ENCODE data around the gene SARDH. TPM values are rescaled to one million over a fixed set of nuclear protein-coding genes. Genes with fewer than 3 reads are reported as not detected.

Gene SARDH
- total and polyA plus RNA-seq, 2 of the 8 experiments (the other 6 are each of a cell fraction or from before 2014, with no cell fraction given): 6.4 to 7.4 TPM

DNA sequence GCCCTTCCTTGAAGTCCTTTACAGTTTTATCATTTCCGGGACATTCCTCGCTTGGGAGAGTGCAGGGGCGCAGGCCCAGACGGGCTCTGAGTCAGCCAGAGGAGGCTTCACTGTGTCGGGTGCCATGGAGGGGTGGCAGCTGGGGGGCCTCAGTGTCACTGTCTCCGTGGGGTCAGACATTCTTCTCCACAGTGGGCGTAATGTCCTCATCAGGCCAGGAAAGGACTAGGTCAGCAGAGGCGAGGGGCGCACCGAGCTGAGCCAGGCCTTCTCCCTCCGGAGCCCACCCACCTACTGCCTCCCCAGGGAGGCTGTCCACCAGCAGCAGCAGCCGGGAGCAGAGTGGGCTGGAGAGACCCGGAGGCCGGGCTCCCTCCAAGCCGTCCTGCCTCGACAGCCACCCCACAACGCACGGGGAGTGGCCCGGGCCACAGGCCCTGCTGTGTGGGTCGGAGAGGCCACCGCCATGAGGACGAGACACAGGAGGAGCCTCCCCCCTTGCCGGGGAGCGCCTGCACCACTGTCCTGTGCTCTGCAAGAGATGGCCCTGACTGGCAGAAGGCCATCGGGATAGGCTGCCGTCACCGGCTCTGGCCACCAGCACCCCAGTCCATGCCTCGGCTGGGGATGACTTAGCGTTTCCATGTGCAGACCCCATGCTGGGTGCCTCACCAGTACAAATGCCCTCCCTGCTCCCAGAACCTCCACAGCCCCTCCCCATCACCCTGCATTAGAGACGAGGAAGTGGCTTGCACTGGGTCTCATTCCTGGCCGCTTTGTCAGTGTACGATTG is 26.5 kb downstream of the SARDH start:
- DNase-seq (ENCODE audit: low read depth in 1 of 2, low spot score in 2 of 2) (no peak), FAIRE-seq (no peak)
- no peak overlapping the region for H4K5ac ChIP-seq (ENCODE audit: insufficient read length, low read depth, low read length)
- H4K8ac ChIP-seq (ENCODE audit: extremely low read depth, insufficient read depth, low read length): peak overlapping the region; percentile 14; the same call in 1 of the 2 replicates
- peaks cover 0 to 9% (median 3%) of the 10 kb centered on the region in 4 experiments; a peak in 3 of 7 replicates for H3K4me1 ChIP-seq (replicated peaks in 1 of 4; ENCODE audit: control insufficient read depth in 3 of 4, insufficient read depth in 4 of 4, low read length in 3 of 4)
- ChIA-PET CTCF (ENCODE audit: partially characterized antibody) (interaction anchor here (0.9 to 1.6 kb wide), 10 partner anchors 10 to 177 kb away, joined by 3 to 4 read pairs (median 3); partner anchors contain the start of gene ADAMTSL2), POLR2A (ENCODE audit: partially characterized antibody) (no interaction called here)
- H3K23me2 ChIP-seq (ENCODE audit: low read depth, low read length): no peaks in the 10 kb centered on the region
- H3K9me3 ChIP-seq (ENCODE audit: insufficient read depth in 2 of 2, low read depth in 1 of 2, low read length in 1 of 2): no peaks in the 10 kb centered on the region
- H3K56ac ChIP-seq (replicated peaks; ENCODE audit: insufficient read length, low read depth, low read length): no peak overlapping the region
- H3K14ac ChIP-seq (ENCODE audit: insufficient read length): no peak overlapping the region
- H3K9ac ChIP-seq (replicated peaks in 1 of 4; ENCODE audit: extremely low read depth in 1 of 4, low read depth in 3 of 4, low read length in 3 of 4): no peak overlapping the region
- no peaks in the 10 kb centered on the region for H3K36me3 ChIP-seq (ENCODE audit: control insufficient read depth in 2 of 4, insufficient read depth in 4 of 4, low read length in 3 of 4)
- 0 out of 2 replicates have a peak overlapping the region, but pooled peaks have one; percentile 26 for H2BK5ac ChIP-seq (ENCODE audit: low read depth, low read length)
- no peak overlapping the region for H3K4me2 ChIP-seq (ENCODE audit: insufficient read depth in 1 of 2, low read depth in 2 of 2, low read length in 2 of 2)
- WGBS, 2 experiments (ENCODE audit: extremely low coverage in 1 of 2, insufficient coverage in 1 of 2, insufficient read length in 1 of 2, insufficient replicate concordance in 2 of 2, low coverage in 1 of 2, low lambda C conversion rate in 2 of 2, missing lambda C conversion rate in 1 of 2): 90% methylated on average over 26 of the region's 32 CpGs; no CpG with 5 or more reads in 1 of the 2 experiments
- H3K27ac ChIP-seq (ENCODE audit: low read depth, low read length): no peak overlapping the region
- H2BK15ac ChIP-seq (ENCODE audit: low read length): no peak overlapping the region; the same call in 1 of the 2 replicates
- H3K4ac ChIP-seq (replicated peaks; ENCODE audit: insufficient read length, low read depth, low read length): no peak overlapping the region
- TF ChIP-seq, protein P1, sequence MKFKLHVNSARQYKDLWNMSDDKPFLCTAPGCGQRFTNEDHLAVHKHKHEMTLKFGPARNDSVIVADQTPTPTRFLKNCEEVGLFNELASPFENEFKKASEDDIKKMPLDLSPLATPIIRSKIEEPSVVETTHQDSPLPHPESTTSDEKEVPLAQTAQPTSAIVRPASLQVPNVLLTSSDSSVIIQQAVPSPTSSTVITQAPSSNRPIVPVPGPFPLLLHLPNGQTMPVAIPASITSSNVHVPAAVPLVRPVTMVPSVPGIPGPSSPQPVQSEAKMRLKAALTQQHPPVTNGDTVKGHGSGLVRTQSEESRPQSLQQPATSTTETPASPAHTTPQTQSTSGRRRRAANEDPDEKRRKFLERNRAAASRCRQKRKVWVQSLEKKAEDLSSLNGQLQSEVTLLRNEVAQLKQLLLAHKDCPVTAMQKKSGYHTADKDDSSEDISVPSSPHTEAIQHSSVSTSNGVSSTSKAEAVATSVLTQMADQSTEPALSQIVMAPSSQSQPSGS (IDR thresholded peaks at IDR 0.05; ENCODE audit: low read length): no peak
- no peak for TF ChIP-seq RXRA (IDR thresholded peaks at IDR 0.05; ENCODE audit: insufficient read depth, low read depth, low read length)
- no peak for TF ChIP-seq ZNF274 (IDR thresholded peaks at IDR 0.05; ENCODE audit: borderline replicate concordance, extremely low read depth, low read length)
- H3K27me3 ChIP-seq (replicated peaks in 1 of 4; ENCODE audit: control insufficient read depth in 3 of 4, extremely low read depth in 1 of 4, insufficient read depth in 3 of 4, low read length in 3 of 4): no peaks in the 10 kb centered on the region
- no peak overlapping the region for H2AK5ac ChIP-seq (ENCODE audit: low read depth, low read length)
- peak overlapping the region; percentile 30 for H4K91ac ChIP-seq (replicated peaks; ENCODE audit: insufficient read length, low read length)
- no peak overlapping the region for H2BK20ac ChIP-seq (ENCODE audit: low read length)
- peaks cover 0 to 4% of the 10 kb centered on the region in 2 experiments for H4K20me1 ChIP-seq (replicated peaks in 1 of 2; ENCODE audit: control insufficient read depth in 1 of 2, insufficient read depth in 2 of 2, low read length in 2 of 2)
- no peak overlapping the region for H3K4me3 ChIP-seq (ENCODE audit: extremely low read depth in 1 of 4, insufficient read depth in 2 of 4, low read depth in 3 of 4, low read length in 4 of 4)
- H2AFZ ChIP-seq (ENCODE audit: low read length): no peak overlapping the region
- H2BK120ac ChIP-seq (replicated peaks; ENCODE audit: low read depth, low read length): no peak overlapping the region
- no peaks in the 10 kb centered on the region for H3K79me1 ChIP-seq (ENCODE audit: low read depth, low read length)
- H2BK12ac ChIP-seq (ENCODE audit: low read depth, low read length): 0 out of 2 replicates have a peak overlapping the region, but pooled peaks have one; percentile 50
- H3K79me2 ChIP-seq (ENCODE audit: control insufficient read depth in 1 of 2, insufficient read depth in 2 of 2, low read length in 2 of 2): no peaks in the 10 kb centered on the region
- no peak overlapping the region for H3K23ac ChIP-seq (ENCODE audit: insufficient read length)
- H3K18ac ChIP-seq (ENCODE audit: extremely low read depth, low read length): peak overlapping the region; percentile 32; the same call in 1 of the 2 replicates
